ENCODE data around the gene STK11IP.

The STK11IP gene

GRCh38 chr2:219615036-219615435 lies 17.4 kb downstream of the STK11IP start:
- H3K9me3 ChIP-seq (ENCODE audit: insufficient read depth, low read length): no peaks in the 10 kb centered on the region
- TF ChIP-seq CTCF (IDR thresholded peaks at IDR 0.05; ENCODE audit: insufficient read depth, low read length, poor library complexity, severe bottlenecking): no peak
- TF ChIP-seq EZH2phosphoT487 (conservative IDR thresholded peaks at IDR 0.05; ENCODE audit: low read length): no peak
- H3K4me2 ChIP-seq (ENCODE audit: low read depth, low read length, poor library complexity, severe bottlenecking): no peak overlapping the region
- H3K9me2 ChIP-seq (replicated peaks; ENCODE audit: insufficient read depth, low read length): no peaks in the 10 kb centered on the region
- no peaks in the 10 kb centered on the region for H3K36me3 ChIP-seq (ENCODE audit: low read length)
- H3K9ac ChIP-seq (ENCODE audit: low read length): no peak overlapping the region
- no peak overlapping the region for H2AFZ ChIP-seq (ENCODE audit: low read depth, low read length, severe bottlenecking)
- no peaks in the 10 kb centered on the region for H3F3A ChIP-seq (ENCODE audit: insufficient read depth)
- no peaks in the 10 kb centered on the region for H4K20me1 ChIP-seq (ENCODE audit: low read depth, low read length)
- no peak overlapping the region for H3K27ac ChIP-seq (ENCODE audit: low read depth, low read length)
- H3K4me3 ChIP-seq (ENCODE audit: insufficient read depth, low read length, poor library complexity, severe bottlenecking): no peak overlapping the region
- no peaks in the 10 kb centered on the region for H3K27me3 ChIP-seq (ENCODE audit: low read length)
- H3K79me2 ChIP-seq (ENCODE audit: insufficient read depth, low read length): no peaks in the 10 kb centered on the region

- H3K4me3 ChIP-seq (ENCODE audit: insufficient read depth, low read length, poor library complexity, severe bottlenecking): no peak overlapping the region
- H3F3A ChIP-seq (ENCODE audit: insufficient read depth): no peaks in the 10 kb centered on the region
- H3K9me2 ChIP-seq (replicated peaks; ENCODE audit: insufficient read depth, low read length): no peaks in the 10 kb centered on the region
- TF ChIP-seq CTCF (IDR thresholded peaks at IDR 0.05; ENCODE audit: insufficient read depth, low read length, poor library complexity, severe bottlenecking) (no peak), EZH2phosphoT487 (conservative IDR thresholded peaks at IDR 0.05; ENCODE audit: low read length) (no peak)
- no peaks in the 10 kb centered on the region for H4K20me1 ChIP-seq (ENCODE audit: low read depth, low read length)
- H2AFZ ChIP-seq (ENCODE audit: low read depth, low read length, severe bottlenecking): no peak overlapping the region
- no peak overlapping the region for H3K4me2 ChIP-seq (ENCODE audit: low read depth, low read length, poor library complexity, severe bottlenecking)
- H3K27me3 ChIP-seq (ENCODE audit: low read length): no peaks in the 10 kb centered on the region
- H3K9ac ChIP-seq (ENCODE audit: low read length): no peak overlapping the region
- no peaks in the 10 kb centered on the region for H3K79me2 ChIP-seq (ENCODE audit: insufficient read depth, low read length)
- H3K36me3 ChIP-seq (ENCODE audit: low read length): no peaks in the 10 kb centered on the region
- H3K27ac ChIP-seq (ENCODE audit: low read depth, low read length): no peak overlapping the region
- H3K9me3 ChIP-seq (ENCODE audit: insufficient read depth, low read length): no peaks in the 10 kb centered on the region
Measured at GRCh38 chr2:219615894-219616293, 18.2 kb downstream of the STK11IP start.

- TF ChIP-seq EZH2phosphoT487 (conservative IDR thresholded peaks at IDR 0.05; ENCODE audit: low read length): no peak
- no peak for TF ChIP-seq CTCF (IDR thresholded peaks at IDR 0.05; ENCODE audit: insufficient read depth, low read length, poor library complexity, severe bottlenecking)
- no peak overlapping the region for H3K4me2 ChIP-seq (ENCODE audit: low read depth, low read length, poor library complexity, severe bottlenecking)
- H3K9ac ChIP-seq (ENCODE audit: low read length): no peak overlapping the region
- H3K36me3 ChIP-seq (ENCODE audit: low read length): no peaks in the 10 kb centered on the region
- H3K79me2 ChIP-seq (ENCODE audit: insufficient read depth, low read length): no peaks in the 10 kb centered on the region
- H3K9me2 ChIP-seq (replicated peaks; ENCODE audit: insufficient read depth, low read length): no peaks in the 10 kb centered on the region
- no peaks in the 10 kb centered on the region for H3K27me3 ChIP-seq (ENCODE audit: low read length)
- H2AFZ ChIP-seq (ENCODE audit: low read depth, low read length, severe bottlenecking): no peak overlapping the region
- H3K27ac ChIP-seq (ENCODE audit: low read depth, low read length): no peak overlapping the region
- no peak overlapping the region for H3K4me3 ChIP-seq (ENCODE audit: insufficient read depth, low read length, poor library complexity, severe bottlenecking)
- no peaks in the 10 kb centered on the region for H3F3A ChIP-seq (ENCODE audit: insufficient read depth)
- no peaks in the 10 kb centered on the region for H4K20me1 ChIP-seq (ENCODE audit: low read depth, low read length)
- H3K9me3 ChIP-seq (ENCODE audit: insufficient read depth, low read length): no peaks in the 10 kb centered on the region
Measured at GRCh38 chr2:219616550-219616949, 18.9 kb downstream of the STK11IP start.
